Measurements from ENCODE around the gene HDAC4. TPM values are rescaled to one million over a fixed set of nuclear protein-coding genes. Genes with fewer than 3 reads are reported as not detected.

HDAC4 gene
- total and polyA plus RNA-seq, 12 donors, result 3.7 to 40.0 (median 25.5) TPM

- Histone ChIP-seq H3K27ac (no peak overlapping the region), H3K4me1 (peaks cover 0 to 18% (median 0%) of the 10 kb centered on the region in 9 donors), H3K36me3 (peaks cover 0 to 51% (median 24%) of the 10 kb centered on the region in 9 donors), H3K9me3 (peaks cover 0 to 15% (median 3%) of the 10 kb centered on the region in 11 donors), H3K27me3 (no peaks in the 10 kb centered on the region), H3K4me3 (no peak overlapping the region)
- peak in 1 of 2 donors; percentile 3 for DNase-seq
- peak in 5 of 8 donors; percentile 53 to 66 (median 56) for ATAC-seq
- TF ChIP-seq CTCF (IDR thresholded peaks at IDR 0.05), result no peak
- intact Hi-C loops (cut with DNase I), result no loop called here
- WGBS, 2 donors, result 80 to 91% methylated on average over 15 of the region's 15 CpGs
Measured at GRCh38 chr2:239190921-239191885, 209.6 kb downstream of the HDAC4 start.

GRCh38 chr2:239190361-239190760 is 210.5 kb downstream of the HDAC4 start:
- Histone ChIP-seq H3K36me3 (peaks cover 0 to 58% (median 24%) of the 10 kb centered on the region in 9 donors), H3K27ac (no peak overlapping the region), H3K27me3 (no peaks in the 10 kb centered on the region), H3K9me3 (peaks cover 0 to 15% (median 3%) of the 10 kb centered on the region in 11 donors), H3K4me3 (no peak overlapping the region), H3K4me1 (peaks cover 0 to 18% (median 0%) of the 10 kb centered on the region in 9 donors)
- intact Hi-C loops (cut with DNase I), result no loop called here
- 93 to 95% methylated on average over 22 of the region's 22 CpGs for WGBS, 2 donors
- DNase-seq (no peak), ATAC-seq (no peak)
- TF ChIP-seq CTCF (IDR thresholded peaks at IDR 0.05), result no peak

- WGBS, 2 donors, result 97 to 98% methylated on average over 23 of the region's 23 CpGs
- H3K27ac ChIP-seq, result no peak overlapping the region
Measured at GRCh38 chr2:239189711-239190131, 211.1 kb downstream of the HDAC4 start.

More at GRCh38 chr2:239189711-239190131, 211.1 kb downstream of the HDAC4 start:
- H3K27me3 ChIP-seq, result no peaks in the 10 kb centered on the region
- peaks cover 0 to 15% (median 0%) of the 10 kb centered on the region in 9 donors for H3K4me1 ChIP-seq
- peaks cover 0 to 15% (median 3%) of the 10 kb centered on the region in 11 donors for H3K9me3 ChIP-seq
- H3K4me3 ChIP-seq, result no peak overlapping the region
- intact Hi-C loops (cut with DNase I), result no loop called here
- ATAC-seq (no peak), DNase-seq (no peak)
- H3K36me3 ChIP-seq, result peaks cover 0 to 57% (median 24%) of the 10 kb centered on the region in 9 donors
- no peak for TF ChIP-seq CTCF (IDR thresholded peaks at IDR 0.05)
